Adrenal gland (tissue), 12 donors: ENCODE measurements around the gene TNS1. TPM values are rescaled to one million over a fixed set of nuclear protein-coding genes. Genes with fewer than 3 reads are reported as not detected.

Experiments used
- DNase-seq, 7 donors: peaks; one replicate each; pipeline ENCODE4 v3.0.0-alpha.2; 2019 to 2020
- H3K27ac ChIP-seq, 5 donors: fragments of 200-600 bp; sonication (generic) in 4 of 5; 1 replicate in 3 of 5; 2 replicates in 2 of 5; pipeline versions ENCODE4 v1.5.1 to v1.8.0; 2016 to 2020; ENCODE audit warnings: mild to moderate bottlenecking in 1 of 5
- H3K27me3 ChIP-seq: fragments of 200-600 bp; 2 replicates; pipeline ENCODE4 v1.8.0; 2021
- H3K36me3 ChIP-seq, 2 donors: fragments of 200-600 bp; replicated peaks in 1 of 2; 1 replicate in 1 of 2; 2 replicates in 1 of 2; pipeline versions ENCODE4 v1.5.1 to v1.8.0; 2018 to 2022
- H3K4me1 ChIP-seq, 2 donors: fragments of 200-600 bp; replicated peaks in 1 of 2; 1 replicate in 1 of 2; 2 replicates in 1 of 2; pipeline versions ENCODE4 v1.5.1 to v1.8.0; 2018 to 2021
- H3K4me3 ChIP-seq, 4 donors: fragments of 200-600 bp; sonication (generic) in 3 of 4; one replicate each; pipeline ENCODE4 v1.5.1; 2016 to 2018
- H3K9me3 ChIP-seq, 3 donors: fragments of 200-600 bp; sonication (generic) in 1 of 3; replicated peaks in 1 of 3; 1 replicate in 2 of 3; 2 replicates in 1 of 3; pipeline versions ENCODE4 v1.5.1 to v1.8.0; 2016 to 2021
- POLR2A ChIP-seq, 2 donors: fragments of 450-650 bp; IDR thresholded peaks; one replicate each; pipeline ENCODE4 v1.6.1; 2017; ENCODE audit warnings: antibody characterized with exemption in 2 of 2, mild to moderate bottlenecking in 2 of 2, moderate library complexity in 1 of 2
- WGBS, 4 donors: extraction: QIAGEN DNeasy Blood & Tissue Kit in 2 of 4; methylation state at CpG; one replicate each; pipeline versions ENCODE4 v1.1.5 to v1.1.7; 2013 to 2017; 5-methylcytosine and 5-hydroxymethylcytosine counted together
- intact Hi-C, 2 donors: fragments of 100-400 bp; cut with DNase I; formaldehyde crosslinking; loops; one replicate each; pipeline versions ENCODE4 v1.14.1 to v1.15.0; 2022 to 2023
- polyA plus RNA-seq, 3 donors: library from polyadenylated mRNA; stranded (reverse); fragments of 200-250 nt in 2 of 3; fragments of 350-450 nt in 1 of 3; fragmentation: Illumina TruSeq in 1 of 3; extraction: RNeasy Lipid Tissue Mini Kit (QIAGEN cat#74804) in 1 of 3; gene quantifications; one replicate each; pipeline ENCODE4 v1.2.3, GENCODE V29; 2013 to 2014
- total RNA-seq, 9 donors: library from RNA; depleted of rRNA in 4 of 9; stranded (reverse); fragments of >200 nt in 4 of 9; fragments of 120-200 nt in 1 of 9; fragmentation: NEBNext Ultra II Directional in 1 of 9; extraction: Animal tissue kit (Norgen Biotek cat#: 25700) in 1 of 9; gene quantifications; one replicate each; pipeline versions ENCODE4 v1.1.0 to v1.2.4, GENCODE V29; 2013 to 2023
- TF ChIP-seq, protein P1 (sequence below), 6 experiments: fragments of 450-650 bp in 4 of 6; fragments of 200-600 bp in 2 of 6; sonication (generic) in 1 of 6; IDR thresholded peaks; 1 replicate in 5 of 6; 2 replicates in 1 of 6; pipeline versions ENCODE4 v1.5.1 to v1.8.0; 2016 to 2021; ENCODE audit warnings: antibody characterized with exemption in 6 of 6, mild to moderate bottlenecking in 2 of 6, moderate library complexity in 1 of 6
- donor health status: healthy with polysubstance abuse.
- donor health status: Bipolar disorder and iron deficiency.
- donor health status: DM: yes; HTN: yes; CAD: no.
- donor health status: DM: no; HTN: no; CAD: no.
- donor health status: DM: no; HTN: no; CAD: no.
- donor health status: DM: yes; HTN: yes; CAD: no.

The TNS1 gene
- total and polyA plus RNA-seq, 12 donors, result 34.1 to 341 (median 252) TPM

DNA sequence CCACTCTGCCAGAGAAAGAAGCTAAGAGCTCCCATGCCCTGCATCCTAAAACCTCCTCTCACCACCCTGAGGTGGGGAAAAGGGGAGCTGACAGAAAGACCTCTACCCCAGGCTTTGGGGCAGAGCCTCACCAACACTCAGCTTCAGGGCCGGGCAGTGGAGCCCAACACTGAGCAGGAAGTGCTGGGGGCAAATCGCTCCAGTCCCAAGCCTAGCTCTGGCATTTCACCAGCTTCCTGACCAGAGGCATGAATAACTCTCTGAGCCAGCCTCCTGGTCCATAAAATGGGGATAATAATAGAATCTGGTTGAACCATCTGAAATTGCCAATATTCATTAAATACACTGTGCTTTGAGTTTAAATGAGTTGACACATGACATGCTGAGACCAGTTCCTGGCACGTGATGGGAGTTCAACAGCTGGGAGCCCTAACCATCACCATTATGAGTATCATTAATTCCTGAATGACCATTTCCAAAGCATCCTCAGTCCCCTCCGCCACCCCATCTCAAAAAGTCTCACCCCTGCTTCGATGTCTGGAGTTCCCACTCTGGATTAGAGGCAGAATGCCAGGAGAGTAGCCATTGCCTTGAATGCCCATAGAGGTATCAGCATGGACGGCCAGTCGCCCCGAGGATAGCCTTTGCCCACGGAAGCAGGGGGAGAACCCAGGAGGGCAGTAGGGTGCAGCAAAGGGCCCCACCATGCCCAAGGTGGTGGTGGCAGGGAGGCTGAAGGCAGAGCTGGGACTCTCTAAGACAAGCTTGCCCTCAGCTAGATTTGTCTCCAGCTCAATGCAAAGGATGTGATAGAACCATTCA lies 153.4 kb downstream of the TNS1 start:
- Histone ChIP-seq H3K4me1 (peaks cover 41 to 62% of the 10 kb centered on the region in 2 donors), H3K36me3 (peaks cover 0 to 65% of the 10 kb centered on the region in 2 donors), H3K27ac (peak overlapping the region in 3 of 5 donors; percentile 40 to 85 (median 55)), H3K27me3 (no peaks in the 10 kb centered on the region), H3K9me3 (no peaks in the 10 kb centered on the region), H3K4me3 (no peak overlapping the region)
- TF ChIP-seq POLR2A (IDR thresholded peaks at IDR 0.05), result no peak
- TF ChIP-seq, protein P1, sequence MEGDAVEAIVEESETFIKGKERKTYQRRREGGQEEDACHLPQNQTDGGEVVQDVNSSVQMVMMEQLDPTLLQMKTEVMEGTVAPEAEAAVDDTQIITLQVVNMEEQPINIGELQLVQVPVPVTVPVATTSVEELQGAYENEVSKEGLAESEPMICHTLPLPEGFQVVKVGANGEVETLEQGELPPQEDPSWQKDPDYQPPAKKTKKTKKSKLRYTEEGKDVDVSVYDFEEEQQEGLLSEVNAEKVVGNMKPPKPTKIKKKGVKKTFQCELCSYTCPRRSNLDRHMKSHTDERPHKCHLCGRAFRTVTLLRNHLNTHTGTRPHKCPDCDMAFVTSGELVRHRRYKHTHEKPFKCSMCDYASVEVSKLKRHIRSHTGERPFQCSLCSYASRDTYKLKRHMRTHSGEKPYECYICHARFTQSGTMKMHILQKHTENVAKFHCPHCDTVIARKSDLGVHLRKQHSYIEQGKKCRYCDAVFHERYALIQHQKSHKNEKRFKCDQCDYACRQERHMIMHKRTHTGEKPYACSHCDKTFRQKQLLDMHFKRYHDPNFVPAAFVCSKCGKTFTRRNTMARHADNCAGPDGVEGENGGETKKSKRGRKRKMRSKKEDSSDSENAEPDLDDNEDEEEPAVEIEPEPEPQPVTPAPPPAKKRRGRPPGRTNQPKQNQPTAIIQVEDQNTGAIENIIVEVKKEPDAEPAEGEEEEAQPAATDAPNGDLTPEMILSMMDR (IDR thresholded peaks at IDR 0.05), result no peak
- 73 to 80% (median 79%) methylated on average over 7 to 9 of the region's 9 CpGs for WGBS, 4 donors
- DNase-seq, result no peak
- intact Hi-C loops, result no loop called here

DNA sequence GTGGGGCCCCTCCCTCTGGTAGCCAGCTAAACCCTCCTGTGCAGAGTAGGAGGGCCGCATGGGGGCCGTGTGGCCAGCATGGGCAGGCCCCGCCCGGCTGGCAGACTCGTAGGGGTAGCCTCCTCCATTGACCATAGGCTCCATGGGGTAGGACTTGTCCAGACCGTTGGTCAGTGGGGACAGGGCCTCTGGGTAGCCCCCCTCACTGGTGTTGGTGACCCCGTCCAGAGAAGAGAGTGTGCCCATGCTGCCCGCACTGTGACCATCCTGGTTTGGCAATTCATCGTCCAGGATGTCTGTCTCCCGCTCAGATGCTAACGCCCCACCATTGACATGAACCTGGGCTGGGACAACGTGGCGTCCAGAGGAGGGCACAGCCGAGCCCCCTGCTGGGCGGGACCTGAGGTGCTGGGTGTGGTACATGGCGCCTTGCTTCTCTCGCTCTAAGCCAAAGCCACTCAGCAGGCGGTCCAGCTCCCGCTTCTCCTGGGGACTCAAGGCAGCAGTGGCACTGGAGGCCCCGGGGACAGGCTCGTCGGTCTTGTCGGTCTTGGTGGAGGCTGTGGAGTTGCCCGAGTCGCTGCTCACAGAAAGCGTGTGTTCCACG lies 154.3 kb downstream of the TNS1 start:
- TF ChIP-seq, protein P1 (IDR thresholded peaks at IDR 0.05), result no peak
- TF ChIP-seq POLR2A (IDR thresholded peaks at IDR 0.05), result no peak
- whole genome bisulfite sequencing, 4 donors, result 93 to 98% (median 93%) methylated on average over 8 to 27 of the region's 27 CpGs
- no peak for DNase-seq
- intact Hi-C loops, result no loop called here
- Histone ChIP-seq H3K27ac (peak overlapping the region in 2 of 5 donors; percentile 61 to 85), H3K36me3 (peaks cover 0 to 60% of the 10 kb centered on the region in 2 donors), H3K27me3 (no peaks in the 10 kb centered on the region), H3K9me3 (no peaks in the 10 kb centered on the region), H3K4me1 (peaks cover 41 to 57% of the 10 kb centered on the region in 2 donors), H3K4me3 (no peak overlapping the region)

DNA sequence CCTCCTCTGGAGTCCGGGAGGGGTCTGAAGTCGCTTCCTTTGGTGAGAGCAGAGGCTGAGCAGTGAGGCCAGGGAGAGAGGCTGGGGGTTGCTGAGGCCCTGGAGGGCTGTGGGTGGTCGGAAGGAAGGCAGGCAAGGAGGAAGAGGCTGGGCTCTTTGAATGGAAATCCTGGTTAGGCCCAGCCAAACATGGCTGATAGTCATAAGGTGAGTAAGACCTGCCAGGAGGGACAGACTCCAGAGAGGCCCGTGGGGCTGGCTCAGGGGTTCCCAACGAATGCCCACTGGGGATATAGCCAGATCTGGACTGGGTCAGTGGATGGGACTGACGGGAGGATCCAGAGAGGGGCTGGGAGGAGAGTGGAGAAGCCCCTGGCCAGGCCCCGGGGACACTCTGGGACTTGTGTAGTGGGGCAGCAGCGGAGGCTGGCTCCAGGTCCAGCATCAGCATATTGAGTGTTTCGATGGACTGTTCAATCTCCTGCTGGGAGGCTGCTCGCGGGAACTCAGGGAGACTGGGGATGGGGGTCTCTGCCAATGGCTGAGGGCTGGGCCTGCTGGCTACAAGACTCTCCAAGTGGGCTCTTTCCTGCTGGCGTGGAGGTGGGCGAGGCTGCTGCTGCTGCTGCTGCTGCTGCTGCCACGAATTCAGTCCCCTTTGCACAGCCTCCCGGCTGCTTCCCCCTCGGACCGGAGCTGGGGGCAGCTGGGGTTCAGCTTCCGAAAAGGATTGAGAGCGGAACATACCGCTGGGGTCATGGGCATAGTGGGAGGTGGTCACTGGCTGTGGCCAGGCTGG lies 155.0 kb downstream of the TNS1 start:
- H3K9me3 ChIP-seq, result no peaks in the 10 kb centered on the region
- 84 to 91% (median 87%) methylated on average over 5 to 20 of the region's 20 CpGs for WGBS, 4 donors
- no peak for TF ChIP-seq POLR2A (IDR thresholded peaks at IDR 0.05)
- TF ChIP-seq, protein P1 (IDR thresholded peaks at IDR 0.05), result no peak
- H3K4me3 ChIP-seq, result no peak overlapping the region
- DNase-seq, result no peak
- intact Hi-C loops, result no loop called here
- H3K36me3 ChIP-seq, result peaks cover 0 to 56% of the 10 kb centered on the region in 2 donors
- peaks cover 41 to 60% of the 10 kb centered on the region in 2 donors for H3K4me1 ChIP-seq
- no peaks in the 10 kb centered on the region for H3K27me3 ChIP-seq
- peak overlapping the region in 3 of 5 donors; percentile 27 to 85 (median 61) for H3K27ac ChIP-seq

DNA sequence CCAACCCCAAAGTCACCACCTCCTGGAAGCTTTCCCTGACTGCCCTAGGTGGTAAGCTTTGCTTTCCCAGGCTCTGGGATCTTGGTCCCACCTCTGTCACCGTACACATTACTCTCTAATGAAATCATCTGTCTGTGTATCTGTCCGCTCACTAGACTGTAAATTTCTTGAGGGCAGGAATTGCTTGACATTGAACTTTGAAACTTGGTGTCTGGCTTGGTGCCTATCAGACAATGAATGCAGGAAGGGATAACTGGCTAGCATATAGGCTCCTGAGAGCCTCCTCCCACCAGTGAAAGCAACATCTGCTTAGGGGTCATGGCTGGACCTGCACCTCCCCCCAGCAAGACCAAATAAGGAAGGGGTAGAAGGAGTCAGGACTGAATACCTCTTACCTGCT lies 155.7 kb downstream of the TNS1 start:
- DNase-seq, result no peak
- Histone ChIP-seq H3K27ac (peak overlapping the region in 4 of 5 donors; percentile 27 to 64 (median 46)), H3K4me1 (peaks cover 37 to 60% of the 10 kb centered on the region in 2 donors), H3K4me3 (no peak overlapping the region), H3K36me3 (peaks cover 0 to 55% of the 10 kb centered on the region in 2 donors), H3K27me3 (no peaks in the 10 kb centered on the region), H3K9me3 (no peaks in the 10 kb centered on the region)
- TF ChIP-seq, protein P1 (IDR thresholded peaks at IDR 0.05), result no peak
- TF ChIP-seq POLR2A (IDR thresholded peaks at IDR 0.05), result no peak
- intact Hi-C loops, result no loop called here
- WGBS, 4 donors, result 59 to 85% (median 71%) methylated on average over 2 of the region's 2 CpGs
